Tibial artery (tissue), 4 donors: ENCODE results near the gene LCE1E.

Source experiments
- DNase-seq, 2 donors: peaks; one replicate each; pipeline ENCODE4 v3.0.0-alpha.2; 2019
- H3K27ac ChIP-seq, 2 donors: fragments of 200-600 bp; sonication (generic) in 1 of 2; 1 replicate in 1 of 2; 2 replicates in 1 of 2; pipeline ENCODE4 v1.5.1; 2018 to 2019; ENCODE audit warnings: mild to moderate bottlenecking in 1 of 2
- H3K27me3 ChIP-seq, 2 donors: fragments of 200-600 bp; sonication (generic) in 1 of 2; one replicate each; pipeline versions ENCODE4 v1.5.1 to v1.6.0; 2016 to 2019
- H3K36me3 ChIP-seq, 3 donors: fragments of 200-600 bp; sonication (generic) in 2 of 3; one replicate each; pipeline ENCODE4 v1.5.1; 2016 to 2019; ENCODE audit warnings: mild to moderate bottlenecking in 2 of 3
- H3K4me1 ChIP-seq, 4 donors: fragments of 200-600 bp; sonication (generic) in 2 of 4; 1 replicate in 3 of 4; 2 replicates in 1 of 4; pipeline ENCODE4 v1.5.1; 2016 to 2019
- H3K4me3 ChIP-seq, 2 donors: fragments of 200-600 bp; sonication (generic) in 1 of 2; 1 replicate in 1 of 2; 2 replicates in 1 of 2; pipeline ENCODE4 v1.5.1; 2018 to 2019; ENCODE audit warnings: mild to moderate bottlenecking in 2 of 2
- H3K9me3 ChIP-seq, 3 donors: fragments of 200-600 bp; sonication (generic) in 1 of 3; one replicate each; pipeline ENCODE4 v1.5.1; 2016 to 2019
- intact Hi-C: fragments of 100-400 bp; cut with DNase I; formaldehyde crosslinking; loops from one replicate; pipeline ENCODE4 v1.15.0; 2023; ENCODE audit warnings: low total_unique reads
- TF ChIP-seq, protein P1 (sequence below), 2 experiments: fragments of 200-600 bp in 1 of 2; fragments of 450-650 bp in 1 of 2; IDR thresholded peaks; one replicate each; pipeline ENCODE4 v1.5.1; 2017 to 2019; ENCODE audit warnings: antibody characterized with exemption in 2 of 2, mild to moderate bottlenecking in 1 of 2, moderate library complexity in 1 of 2

The LCE1E gene

DNA sequence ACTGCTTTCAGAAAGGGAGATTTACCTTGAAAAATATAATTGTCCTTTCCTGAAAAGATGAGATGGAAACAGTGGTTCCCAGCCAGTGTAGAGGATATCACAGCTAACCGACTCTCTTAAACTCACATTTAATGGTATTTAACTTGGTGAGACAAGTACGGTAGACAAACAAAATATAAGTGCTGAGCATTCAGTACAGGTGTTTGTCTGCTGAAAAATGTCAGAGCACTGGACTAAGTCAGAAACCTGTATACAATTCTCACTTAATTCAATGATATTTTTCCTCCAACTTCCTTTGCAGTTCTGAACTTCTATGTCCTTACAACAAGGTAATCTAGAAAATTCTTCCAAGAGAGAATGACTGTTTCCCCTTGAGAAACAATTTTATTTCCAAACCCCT lies 25.6 kb downstream of the LCE1E start, which contains the start of gene LCE1B:
LCE1B (plus strand) TSS at position 301 of the 400 bp plus-strand sequence. CDS start 476 bp downstream, outside the sequence.
- Histone ChIP-seq H3K4me3 (no peak within 1 kb of the TSS), H3K27ac (no peak within 1 kb of the TSS), H3K27me3 (no peaks in the 10 kb centered on the region), H3K36me3 (no peaks in the 10 kb centered on the region), H3K4me1 (no peaks in the 10 kb centered on the region), H3K9me3 (no peaks in the 10 kb centered on the region)
- DNase-seq, result no peak
- intact Hi-C loops, result no loop called here
- TF ChIP-seq, protein P1, sequence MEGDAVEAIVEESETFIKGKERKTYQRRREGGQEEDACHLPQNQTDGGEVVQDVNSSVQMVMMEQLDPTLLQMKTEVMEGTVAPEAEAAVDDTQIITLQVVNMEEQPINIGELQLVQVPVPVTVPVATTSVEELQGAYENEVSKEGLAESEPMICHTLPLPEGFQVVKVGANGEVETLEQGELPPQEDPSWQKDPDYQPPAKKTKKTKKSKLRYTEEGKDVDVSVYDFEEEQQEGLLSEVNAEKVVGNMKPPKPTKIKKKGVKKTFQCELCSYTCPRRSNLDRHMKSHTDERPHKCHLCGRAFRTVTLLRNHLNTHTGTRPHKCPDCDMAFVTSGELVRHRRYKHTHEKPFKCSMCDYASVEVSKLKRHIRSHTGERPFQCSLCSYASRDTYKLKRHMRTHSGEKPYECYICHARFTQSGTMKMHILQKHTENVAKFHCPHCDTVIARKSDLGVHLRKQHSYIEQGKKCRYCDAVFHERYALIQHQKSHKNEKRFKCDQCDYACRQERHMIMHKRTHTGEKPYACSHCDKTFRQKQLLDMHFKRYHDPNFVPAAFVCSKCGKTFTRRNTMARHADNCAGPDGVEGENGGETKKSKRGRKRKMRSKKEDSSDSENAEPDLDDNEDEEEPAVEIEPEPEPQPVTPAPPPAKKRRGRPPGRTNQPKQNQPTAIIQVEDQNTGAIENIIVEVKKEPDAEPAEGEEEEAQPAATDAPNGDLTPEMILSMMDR (IDR thresholded peaks at IDR 0.05), result no peak

DNA sequence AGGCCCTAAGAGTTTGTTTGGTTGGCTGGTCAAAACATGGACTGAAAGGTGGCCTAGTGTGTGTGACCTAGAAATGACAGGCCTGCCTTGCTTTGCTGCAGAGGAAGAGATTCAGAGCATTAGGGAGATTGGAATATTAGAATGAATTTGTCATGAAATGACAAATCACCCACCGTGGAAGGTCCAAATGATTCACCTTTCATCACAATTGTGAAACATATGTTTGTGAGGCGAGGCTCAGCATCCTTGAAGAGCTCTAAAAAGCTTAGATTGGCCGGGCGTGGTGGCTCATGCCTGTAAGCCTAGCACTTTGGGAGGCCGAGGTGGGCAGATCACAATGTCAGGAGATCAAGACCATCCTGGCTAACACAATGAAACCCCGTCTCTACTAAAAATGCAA lies 31.3 kb downstream of the LCE1E start:
- H3K4me3 ChIP-seq, result no peak overlapping the region
- no peak overlapping the region for H3K27ac ChIP-seq
- no peaks in the 10 kb centered on the region for H3K36me3 ChIP-seq
- intact Hi-C loops, result no loop called here
- no peaks in the 10 kb centered on the region for H3K27me3 ChIP-seq
- no peaks in the 10 kb centered on the region for H3K9me3 ChIP-seq
- no peak for DNase-seq
- H3K4me1 ChIP-seq, result no peaks in the 10 kb centered on the region
- TF ChIP-seq, protein P1 (IDR thresholded peaks at IDR 0.05), result no peak

DNA sequence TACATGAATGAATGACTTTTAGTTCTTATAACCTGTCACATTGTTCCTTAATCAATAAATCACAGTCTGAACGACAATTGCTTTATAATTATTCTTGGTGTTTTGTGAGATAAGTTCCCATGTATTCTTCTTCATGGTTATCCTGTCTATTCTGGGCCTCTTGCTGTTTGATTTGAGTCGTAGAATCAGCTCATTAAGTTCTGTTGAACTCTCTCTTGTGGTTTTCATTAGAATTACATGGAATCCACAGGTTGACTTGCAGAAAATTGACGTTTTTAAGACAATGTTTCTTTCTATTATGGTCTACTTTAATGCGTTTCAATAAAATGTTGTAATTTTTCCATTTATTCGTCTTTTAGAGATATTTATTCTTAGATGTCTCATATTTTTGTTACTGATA lies 37.2 kb downstream of the LCE1E start:
- Histone ChIP-seq H3K9me3 (no peaks in the 10 kb centered on the region), H3K4me3 (no peak overlapping the region), H3K36me3 (no peaks in the 10 kb centered on the region), H3K4me1 (no peaks in the 10 kb centered on the region), H3K27ac (no peak overlapping the region), H3K27me3 (no peaks in the 10 kb centered on the region)
- intact Hi-C loops, result no loop called here
- no peak for DNase-seq
- TF ChIP-seq, protein P1 (IDR thresholded peaks at IDR 0.05), result no peak

DNA sequence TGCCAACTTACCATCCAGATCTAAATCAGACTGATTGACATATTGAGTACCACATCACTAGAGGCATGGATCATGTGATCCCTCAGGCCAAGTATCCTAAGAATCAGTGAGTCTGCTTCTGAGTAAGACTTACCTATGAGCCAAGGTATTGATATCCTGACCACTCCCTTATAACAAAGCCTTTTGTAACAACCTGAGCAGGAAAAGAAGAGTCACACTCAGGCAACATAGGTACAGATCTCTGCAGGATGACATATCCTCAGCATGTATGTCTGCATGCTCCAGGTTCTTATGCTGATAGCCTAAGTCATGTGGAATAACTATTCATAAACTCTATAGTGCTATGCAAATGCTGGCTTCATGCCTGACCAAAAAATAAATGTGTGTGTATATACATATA lies 38.9 kb downstream of the LCE1E start:
- Histone ChIP-seq H3K9me3 (no peaks in the 10 kb centered on the region), H3K4me3 (no peak overlapping the region), H3K27me3 (no peaks in the 10 kb centered on the region), H3K4me1 (no peaks in the 10 kb centered on the region), H3K36me3 (no peaks in the 10 kb centered on the region), H3K27ac (no peak overlapping the region)
- intact Hi-C loops, result no loop called here
- TF ChIP-seq, protein P1 (IDR thresholded peaks at IDR 0.05), result no peak
- no peak for DNase-seq

DNA sequence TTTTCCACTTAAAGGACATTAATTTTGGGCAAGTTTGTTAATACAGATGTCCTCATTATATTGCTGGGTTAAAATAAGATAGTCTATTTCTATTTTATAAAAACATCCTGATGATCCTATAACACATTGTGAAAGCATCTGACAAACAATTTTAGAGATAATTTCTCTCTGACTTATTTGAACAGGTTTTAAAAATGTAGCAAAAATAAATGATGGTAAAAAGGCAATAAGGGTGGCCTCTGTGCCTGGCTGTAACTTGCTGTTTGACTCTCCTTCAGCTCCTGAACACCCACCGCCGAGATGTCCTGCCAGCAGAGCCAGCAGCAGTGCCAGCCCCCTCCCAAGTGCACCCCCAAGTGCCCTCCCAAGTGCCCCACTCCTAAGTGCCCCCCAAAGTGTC lies 41.1 kb downstream of the LCE1E start, which contains the start of gene LCE1A:
LCE1A (plus strand) TSS at position 301 of the 400 bp plus-strand sequence; CDS start at position 301, 0 bp downstream.
- no peak within 1 kb of the TSS for H3K4me3 ChIP-seq
- no peaks in the 10 kb centered on the region for H3K36me3 ChIP-seq
- DNase-seq, result no peak
- intact Hi-C loops, result no loop called here
- no peaks in the 10 kb centered on the region for H3K27me3 ChIP-seq
- H3K4me1 ChIP-seq, result no peaks in the 10 kb centered on the region
- TF ChIP-seq, protein P1 (IDR thresholded peaks at IDR 0.05), result no peak
- H3K9me3 ChIP-seq, result no peaks in the 10 kb centered on the region
- H3K27ac ChIP-seq, result no peak within 1 kb of the TSS

DNA sequence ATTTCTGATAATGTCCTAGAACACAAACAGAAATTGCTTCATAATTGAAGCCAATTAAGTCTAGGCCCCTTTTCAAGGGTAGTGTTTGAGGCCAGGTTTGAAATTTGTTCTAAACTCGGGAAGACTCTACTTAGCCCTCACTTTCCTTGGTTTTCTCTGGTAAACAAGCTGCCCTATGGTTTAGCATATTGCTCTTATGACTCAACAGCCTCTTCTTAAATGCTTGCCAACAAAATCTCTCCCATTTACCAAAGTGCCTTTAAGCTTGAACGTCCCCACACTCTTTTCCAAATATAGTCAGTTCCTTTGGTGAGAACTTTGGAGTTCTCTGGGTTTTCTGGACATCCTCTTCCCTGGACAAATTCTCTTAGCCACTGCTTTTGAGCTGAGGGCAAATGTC lies 50.8 kb downstream of the LCE1E start:
- H3K36me3 ChIP-seq, result no peaks in the 10 kb centered on the region
- DNase-seq, result no peak
- TF ChIP-seq, protein P1 (IDR thresholded peaks at IDR 0.05), result no peak
- no peaks in the 10 kb centered on the region for H3K4me1 ChIP-seq
- no peak overlapping the region for H3K4me3 ChIP-seq
- H3K27ac ChIP-seq, result no peak overlapping the region
- no peaks in the 10 kb centered on the region for H3K9me3 ChIP-seq
- H3K27me3 ChIP-seq, result no peaks in the 10 kb centered on the region
- intact Hi-C loops, result no loop called here
